ENCODE measurements around the gene ITGB3. TPM values are rescaled to one million over a fixed set of nuclear protein-coding genes. Genes with fewer than 3 reads are reported as not detected.

ITGB3 gene
- total RNA-seq, 1 donor = 66.3 TPM

DNA sequence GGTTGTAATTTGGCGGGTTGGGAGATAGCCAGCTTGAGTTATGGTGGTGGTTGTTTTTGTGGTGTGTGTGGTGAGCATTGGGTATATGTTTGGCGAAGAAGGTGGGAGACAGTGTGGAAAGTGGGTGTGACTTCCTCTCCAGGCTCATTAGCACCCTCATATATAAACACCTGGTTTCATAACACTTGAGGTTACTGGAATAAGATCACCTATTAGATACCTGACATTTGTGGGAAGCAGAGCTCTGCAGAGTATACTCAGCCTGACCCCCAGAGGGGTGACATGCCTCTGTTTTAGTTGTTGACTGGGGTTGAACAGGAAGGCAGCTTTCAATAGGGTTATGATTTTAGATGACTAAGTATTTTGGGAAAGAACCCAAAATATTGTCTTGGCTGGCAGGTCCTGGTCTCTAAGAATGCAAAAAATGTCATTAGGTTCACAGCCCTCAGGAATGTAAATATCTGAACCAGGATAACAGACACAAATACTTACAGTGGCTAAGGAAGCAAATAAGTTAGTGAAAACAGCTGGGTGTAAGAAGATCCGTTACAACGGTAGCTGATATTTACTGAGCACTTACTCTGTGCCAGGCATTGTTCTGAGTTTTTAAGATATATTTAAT, 51.8 kb downstream of the ITGB3 start:
- no peaks in the 10 kb centered on the region for H3K9me3 ChIP-seq (ENCODE audit: low read depth, low read length)
- H3K4me3 ChIP-seq (ENCODE audit: low read length) = no peak overlapping the region
- H3K27me3 ChIP-seq (ENCODE audit: insufficient read depth, low read length) = no peaks in the 10 kb centered on the region
- no peaks in the 10 kb centered on the region for H3K4me1 ChIP-seq (ENCODE audit: insufficient read depth, low read length)

DNA sequence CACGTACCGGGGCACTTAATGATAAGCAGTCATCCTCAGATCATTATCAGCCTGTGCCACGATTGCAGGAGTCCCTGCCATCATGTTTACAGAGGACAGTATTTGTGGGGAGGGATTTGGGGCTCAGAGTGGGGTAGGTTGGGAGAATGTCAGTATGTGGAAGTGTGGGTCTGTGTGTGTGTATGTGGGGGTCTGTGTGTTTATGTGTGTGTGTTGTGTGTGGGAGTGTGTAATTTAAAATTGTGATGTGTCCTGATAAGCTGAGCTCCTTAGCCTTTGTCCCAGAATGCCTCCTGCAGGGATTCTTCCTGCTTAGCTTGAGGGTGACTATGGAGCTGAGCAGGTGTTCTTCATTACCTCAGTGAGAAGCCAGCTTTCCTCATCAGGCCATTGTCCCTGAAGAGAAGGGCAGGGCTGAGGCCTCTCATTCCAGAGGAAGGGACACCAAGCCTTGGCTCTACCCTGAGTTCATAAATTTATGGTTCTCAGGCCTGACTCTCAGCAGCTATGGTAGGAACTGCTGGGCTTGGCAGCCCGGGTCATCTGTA, 56.6 kb downstream of the ITGB3 start:
- Histone ChIP-seq H3K27me3 (ENCODE audit: insufficient read depth, low read length) (no peaks in the 10 kb centered on the region), H3K4me3 (ENCODE audit: low read length) (no peak overlapping the region), H3K9me3 (ENCODE audit: low read depth, low read length) (no peaks in the 10 kb centered on the region), H3K4me1 (ENCODE audit: insufficient read depth, low read length) (no peaks in the 10 kb centered on the region)

DNA sequence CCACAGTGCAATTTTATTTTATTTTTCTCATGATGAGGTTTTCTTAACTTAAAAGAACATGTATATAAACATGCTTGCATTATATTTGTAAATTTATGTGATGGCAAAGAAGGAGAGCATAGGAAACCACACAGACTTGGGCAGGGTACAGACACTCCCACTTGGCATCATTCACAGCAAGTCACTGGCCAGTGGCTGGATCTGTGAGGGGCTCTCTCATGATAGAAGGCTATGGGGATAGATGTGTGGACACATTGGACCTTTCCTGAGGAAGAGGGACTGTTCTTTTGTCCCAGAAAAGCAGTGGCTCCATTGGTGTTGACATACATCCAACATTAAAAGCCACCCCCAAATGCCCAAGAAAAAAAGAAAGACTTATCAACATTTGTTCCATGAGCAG, 57.8 kb downstream of the ITGB3 start:
- Histone ChIP-seq H3K9me3 (ENCODE audit: low read depth, low read length) (no peaks in the 10 kb centered on the region), H3K4me3 (ENCODE audit: low read length) (no peak overlapping the region), H3K4me1 (ENCODE audit: insufficient read depth, low read length) (no peaks in the 10 kb centered on the region)

GRCh38 chr17:47315451-47316266, 62.0 kb downstream of the ITGB3 start:
- no peaks in the 10 kb centered on the region for H3K9me3 ChIP-seq (ENCODE audit: low read depth, low read length)
- H3K4me3 ChIP-seq (ENCODE audit: low read length) = no peak overlapping the region
- no peaks in the 10 kb centered on the region for H3K27me3 ChIP-seq (ENCODE audit: insufficient read depth, low read length)
- H3K4me1 ChIP-seq (ENCODE audit: insufficient read depth, low read length) = no peaks in the 10 kb centered on the region

More for the DNA sequence above, 57.8 kb downstream of the ITGB3 start:
- H3K27me3 ChIP-seq (ENCODE audit: insufficient read depth, low read length) = no peaks in the 10 kb centered on the region

GRCh38 chr17:47316311-47316710, 62.7 kb downstream of the ITGB3 start:
- Histone ChIP-seq H3K4me3 (ENCODE audit: low read length) (no peak overlapping the region), H3K9me3 (ENCODE audit: low read depth, low read length) (no peaks in the 10 kb centered on the region), H3K27me3 (ENCODE audit: insufficient read depth, low read length) (peaks cover 2% of the 10 kb centered on the region), H3K4me1 (ENCODE audit: insufficient read depth, low read length) (no peaks in the 10 kb centered on the region)

DNA sequence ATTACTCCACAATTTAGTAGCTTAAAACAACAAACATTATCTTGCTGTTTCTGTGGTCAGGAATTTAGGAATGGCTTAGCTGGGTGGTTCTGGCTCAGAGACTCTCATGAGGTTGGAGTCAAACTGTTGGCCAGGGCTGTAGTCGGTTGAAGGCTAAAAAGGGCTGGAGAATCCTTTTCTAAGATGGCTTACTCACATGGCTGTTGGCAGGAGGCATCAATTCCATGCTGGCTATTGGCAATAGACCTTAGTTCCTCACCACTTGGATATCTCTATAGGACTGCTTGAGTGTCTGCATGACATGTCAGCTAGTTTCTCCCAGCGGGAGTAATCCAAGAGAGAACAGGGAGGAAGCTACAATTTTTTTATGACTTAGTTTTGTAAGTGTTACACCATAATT, 63.5 kb downstream of the ITGB3 start:
- Histone ChIP-seq H3K27me3 (ENCODE audit: insufficient read depth, low read length) (peaks cover 2% of the 10 kb centered on the region), H3K9me3 (ENCODE audit: low read depth, low read length) (no peaks in the 10 kb centered on the region), H3K4me1 (ENCODE audit: insufficient read depth, low read length) (no peaks in the 10 kb centered on the region), H3K4me3 (ENCODE audit: low read length) (no peak overlapping the region)

GRCh38 chr17:47318197-47318918, 64.7 kb downstream of the ITGB3 start:
- Histone ChIP-seq H3K4me1 (ENCODE audit: insufficient read depth, low read length) (peaks cover 4% of the 10 kb centered on the region), H3K4me3 (ENCODE audit: low read length) (no peak overlapping the region), H3K27me3 (ENCODE audit: insufficient read depth, low read length) (peaks cover 4% of the 10 kb centered on the region), H3K9me3 (ENCODE audit: low read depth, low read length) (no peaks in the 10 kb centered on the region)

DNA sequence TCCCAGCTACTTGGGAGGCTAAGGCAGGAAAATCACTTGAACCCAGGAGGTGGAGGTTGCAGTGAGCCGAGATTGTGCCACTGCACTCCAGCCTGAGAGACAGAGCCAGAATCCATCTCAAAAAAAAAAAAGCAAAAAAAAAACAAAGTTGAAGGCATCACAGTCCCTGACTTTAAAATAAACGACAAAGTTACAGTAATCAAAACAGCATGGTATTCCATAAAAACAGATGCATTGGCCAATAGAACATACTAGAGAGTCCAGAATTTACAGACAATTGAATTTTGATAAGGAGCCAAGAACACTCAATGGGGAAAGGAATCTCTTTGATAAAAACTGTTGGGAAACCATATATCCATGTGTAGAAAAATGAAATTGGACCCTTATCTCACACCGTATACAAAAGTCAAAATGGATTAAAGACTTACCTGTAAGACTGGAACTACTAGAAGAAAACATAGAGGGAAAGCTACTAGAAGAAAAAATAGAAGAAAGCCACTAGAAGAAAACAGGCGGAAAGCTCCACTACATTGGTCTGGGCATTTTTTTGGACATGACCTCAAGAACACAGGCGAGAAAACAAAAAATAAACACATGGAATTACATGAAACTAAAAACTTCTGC, 67.4 kb downstream of the ITGB3 start:
- no peak overlapping the region for H3K4me3 ChIP-seq (ENCODE audit: low read length)
- H3K27me3 ChIP-seq (ENCODE audit: insufficient read depth, low read length) = peaks cover 4% of the 10 kb centered on the region
- H3K9me3 ChIP-seq (ENCODE audit: low read depth, low read length) = no peaks in the 10 kb centered on the region
- peaks cover 19% of the 10 kb centered on the region for H3K4me1 ChIP-seq (ENCODE audit: insufficient read depth, low read length)

- H3K9me3 ChIP-seq (ENCODE audit: low read depth, low read length) = no peaks in the 10 kb centered on the region
- H3K4me1 ChIP-seq (ENCODE audit: insufficient read depth, low read length) = peaks cover 19% of the 10 kb centered on the region
- peak within 1 kb of the TSS; percentile 85 for H3K4me3 ChIP-seq (ENCODE audit: low read length)
- H3K27me3 ChIP-seq (ENCODE audit: insufficient read depth, low read length) = peaks cover 4% of the 10 kb centered on the region
Observed at GRCh38 chr17:47323382-47324223, 70.0 kb downstream of the ITGB3 start, which contains the start of gene EFCAB13. Gene EFCAB13 (plus strand): TSS chr17:47323955. CDS start chr17:47328354, 4,399 bp downstream.

- Histone ChIP-seq H3K27me3 (ENCODE audit: insufficient read depth, low read length) (peaks cover 4% of the 10 kb centered on the region), H3K9me3 (ENCODE audit: low read depth, low read length) (no peaks in the 10 kb centered on the region), H3K4me1 (ENCODE audit: insufficient read depth, low read length) (peaks cover 19% of the 10 kb centered on the region)
Observed at GRCh38 chr17:47324224-47325020, 70.8 kb downstream of the ITGB3 start.

GRCh38 chr17:47325176-47325575, 71.5 kb downstream of the ITGB3 start:
- Histone ChIP-seq H3K27me3 (ENCODE audit: insufficient read depth, low read length) (peaks cover 4% of the 10 kb centered on the region), H3K4me3 (ENCODE audit: low read length) (peak overlapping the region; percentile 85), H3K4me1 (ENCODE audit: insufficient read depth, low read length) (peaks cover 19% of the 10 kb centered on the region), H3K9me3 (ENCODE audit: low read depth, low read length) (no peaks in the 10 kb centered on the region)

More at GRCh38 chr17:47324224-47325020, 70.8 kb downstream of the ITGB3 start:
- H3K4me3 ChIP-seq (ENCODE audit: low read length) = peak overlapping the region; percentile 85

- Histone ChIP-seq H3K4me1 (ENCODE audit: insufficient read depth, low read length) (no peaks in the 10 kb centered on the region), H3K4me3 (ENCODE audit: low read length) (no peak overlapping the region), H3K27me3 (ENCODE audit: insufficient read depth, low read length) (no peaks in the 10 kb centered on the region), H3K9me3 (ENCODE audit: low read depth, low read length) (peaks cover 4% of the 10 kb centered on the region)
Observed at GRCh38 chr17:47330548-47330947, 76.9 kb downstream of the ITGB3 start.

DNA sequence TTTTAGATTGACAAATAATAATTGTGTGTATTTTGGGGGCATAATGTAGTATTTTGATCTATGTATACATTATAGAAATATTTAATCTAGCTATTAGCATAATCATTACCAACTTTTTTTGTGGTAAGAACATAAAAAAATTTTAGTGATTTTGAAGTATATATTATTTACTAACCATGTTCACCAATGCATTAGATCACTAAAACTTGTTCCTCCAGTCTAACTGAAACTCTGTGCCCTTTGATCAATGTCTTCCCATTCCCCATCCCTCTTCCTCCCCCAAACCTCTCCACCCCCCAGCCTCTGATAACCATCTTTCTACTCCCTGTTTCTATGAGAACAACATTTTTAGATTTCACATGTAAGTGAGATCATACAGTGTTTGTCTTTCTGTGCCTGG, 78.7 kb downstream of the ITGB3 start:
- Histone ChIP-seq H3K9me3 (ENCODE audit: low read depth, low read length) (peaks cover 4% of the 10 kb centered on the region), H3K4me1 (ENCODE audit: insufficient read depth, low read length) (no peaks in the 10 kb centered on the region), H3K4me3 (ENCODE audit: low read length) (no peak overlapping the region)

More for the DNA sequence above, 78.7 kb downstream of the ITGB3 start:
- no peaks in the 10 kb centered on the region for H3K27me3 ChIP-seq (ENCODE audit: insufficient read depth, low read length)
